ENCODE results near the gene TLE3. TPM values are rescaled to one million over a fixed set of nuclear protein-coding genes. Genes with fewer than 3 reads are reported as not detected.
A peak's percentile ranks its signal among the peaks of the same experiment; 100 is the strongest.

Gene TLE3
- total and polyA plus RNA-seq, 2 of the 13 experiments (the other 11 are each of a cell fraction or from before 2014, with no cell fraction given), result 11.9 to 13.8 TPM

DNA sequence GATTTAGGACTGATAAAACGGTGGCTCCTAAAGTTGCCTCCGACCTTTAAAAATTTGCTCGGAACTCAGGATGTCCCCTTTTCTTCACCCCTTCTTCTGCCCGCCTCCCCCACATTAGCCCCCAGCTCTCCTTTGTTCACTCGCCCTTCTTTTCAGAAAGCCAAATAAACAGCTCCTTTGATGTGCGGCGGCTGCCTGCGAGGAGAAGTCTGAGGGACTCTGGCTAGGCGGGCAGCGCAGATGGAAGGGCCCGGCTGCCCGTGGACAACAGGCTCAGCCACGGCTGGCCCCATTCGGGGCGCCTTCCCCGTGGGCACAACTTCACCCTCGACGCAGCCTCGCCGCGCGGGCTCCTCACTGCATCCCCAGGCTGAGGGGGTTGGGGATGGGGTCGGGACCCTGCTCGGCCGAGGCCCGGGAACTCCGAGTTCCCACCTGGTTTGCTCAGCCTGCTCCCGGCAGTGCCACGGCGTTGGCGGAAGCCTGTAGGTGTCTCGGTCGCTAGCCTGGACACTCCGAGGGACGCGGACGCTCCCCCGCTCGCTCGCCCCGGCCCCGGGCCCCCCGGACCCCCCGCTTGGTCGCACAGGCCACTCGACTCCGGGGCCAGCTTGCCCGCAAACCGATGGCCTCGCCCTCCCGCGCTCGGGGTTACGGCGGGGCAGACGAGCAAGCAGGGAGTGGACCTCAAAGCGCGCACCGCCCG lies 897 bp upstream of the TLE3 start (continued):
- TF ChIP-seq GABPB1 (CRISPR knock-in tag; IDR thresholded peaks at IDR 0.05), result 0 out of 2 replicates have a peak, but pooled peaks have one; percentile 33
- TF ChIP-seq NCOA2 (CRISPR knock-in tag; IDR thresholded peaks at IDR 0.05), result peak; percentile 79
- TF ChIP-seq, protein P1, sequence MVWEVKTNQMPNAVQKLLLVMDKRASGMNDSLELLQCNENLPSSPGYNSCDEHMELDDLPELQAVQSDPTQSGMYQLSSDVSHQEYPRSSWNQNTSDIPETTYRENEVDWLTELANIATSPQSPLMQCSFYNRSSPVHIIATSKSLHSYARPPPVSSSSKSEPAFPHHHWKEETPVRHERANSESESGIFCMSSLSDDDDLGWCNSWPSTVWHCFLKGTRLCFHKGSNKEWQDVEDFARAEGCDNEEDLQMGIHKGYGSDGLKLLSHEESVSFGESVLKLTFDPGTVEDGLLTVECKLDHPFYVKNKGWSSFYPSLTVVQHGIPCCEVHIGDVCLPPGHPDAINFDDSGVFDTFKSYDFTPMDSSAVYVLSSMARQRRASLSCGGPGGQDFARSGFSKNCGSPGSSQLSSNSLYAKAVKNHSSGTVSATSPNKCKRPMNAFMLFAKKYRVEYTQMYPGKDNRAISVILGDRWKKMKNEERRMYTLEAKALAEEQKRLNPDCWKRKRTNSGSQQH (CRISPR knock-in tag; IDR thresholded peaks at IDR 0.05; ENCODE audit: low read depth), result no peak
- no peak for TF ChIP-seq TRAFD1 (CRISPR knock-in tag; IDR thresholded peaks at IDR 0.05; ENCODE audit: borderline replicate concordance)
- TF ChIP-seq ZFX (CRISPR knock-in tag; IDR thresholded peaks at IDR 0.05; ENCODE audit: low read depth), result peak; percentile 43; the same call in 1 of the 2 replicates
- TF ChIP-seq, protein P2, sequence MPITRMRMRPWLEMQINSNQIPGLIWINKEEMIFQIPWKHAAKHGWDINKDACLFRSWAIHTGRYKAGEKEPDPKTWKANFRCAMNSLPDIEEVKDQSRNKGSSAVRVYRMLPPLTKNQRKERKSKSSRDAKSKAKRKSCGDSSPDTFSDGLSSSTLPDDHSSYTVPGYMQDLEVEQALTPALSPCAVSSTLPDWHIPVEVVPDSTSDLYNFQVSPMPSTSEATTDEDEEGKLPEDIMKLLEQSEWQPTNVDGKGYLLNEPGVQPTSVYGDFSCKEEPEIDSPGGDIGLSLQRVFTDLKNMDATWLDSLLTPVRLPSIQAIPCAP (CRISPR knock-in tag; IDR thresholded peaks at IDR 0.05; ENCODE audit: low read depth), result no peak
- 0 out of 2 replicates have a peak, but pooled peaks have one; percentile 28 for TF ChIP-seq ZSCAN21 (CRISPR knock-in tag; IDR thresholded peaks at IDR 0.05; ENCODE audit: borderline replicate concordance)
- TF ChIP-seq ZNF333 (CRISPR knock-in tag; IDR thresholded peaks at IDR 0.05; ENCODE audit: borderline replicate concordance), result no peak
- no peak for TF ChIP-seq ZXDC (CRISPR knock-in tag; IDR thresholded peaks at IDR 0.05)
- 0 out of 2 replicates have a peak, but pooled peaks have one; percentile 12 for TF ChIP-seq FOXJ3 (CRISPR knock-in tag; IDR thresholded peaks at IDR 0.05; ENCODE audit: borderline replicate concordance)
- no peak for TF ChIP-seq ZNF652 (CRISPR knock-in tag; IDR thresholded peaks at IDR 0.05; ENCODE audit: borderline replicate concordance, low read depth)
- 0 out of 2 replicates have a peak, but pooled peaks have one; percentile 42 for TF ChIP-seq SNAI1 (CRISPR knock-in tag; IDR thresholded peaks at IDR 0.05; ENCODE audit: borderline replicate concordance)
- TF ChIP-seq ZNF501 (CRISPR knock-in tag; IDR thresholded peaks at IDR 0.05), result no peak
- TF ChIP-seq FOXO1 (CRISPR knock-in tag; IDR thresholded peaks at IDR 0.05), result peak; percentile 80
- TF ChIP-seq ZNF33B (CRISPR knock-in tag; IDR thresholded peaks at IDR 0.05), result 0 out of 2 replicates have a peak, but pooled peaks have one; percentile 8
- TF ChIP-seq JUNB (CRISPR knock-in tag; IDR thresholded peaks at IDR 0.05; ENCODE audit: borderline replicate concordance), result no peak
- TF ChIP-seq ZNF234 (CRISPR knock-in tag; conservative IDR thresholded peaks at IDR 0.05), result no peak
- TF ChIP-seq MAX (IDR thresholded peaks at IDR 0.05), result peak; percentile 31; the same call in 1 of the 2 replicates
- no peak for TF ChIP-seq FOXA1 (IDR thresholded peaks at IDR 0.05)
- peak; percentile 62; the same call in 1 of the 2 replicates for TF ChIP-seq FOXA1 (CRISPR knock-in tag; IDR thresholded peaks at IDR 0.05)
- 0 out of 2 replicates have a peak, but pooled peaks have one; percentile 61 for TF ChIP-seq HMG20B (CRISPR knock-in tag; conservative IDR thresholded peaks at IDR 0.05)
